ENCODE data around the gene RABAC1. TPM values are rescaled to one million over a fixed set of nuclear protein-coding genes. Genes with fewer than 3 reads are reported as not detected.

RABAC1 gene
- total RNA-seq, 1 experiment from 2014 or later, result 64.4 TPM

DNA sequence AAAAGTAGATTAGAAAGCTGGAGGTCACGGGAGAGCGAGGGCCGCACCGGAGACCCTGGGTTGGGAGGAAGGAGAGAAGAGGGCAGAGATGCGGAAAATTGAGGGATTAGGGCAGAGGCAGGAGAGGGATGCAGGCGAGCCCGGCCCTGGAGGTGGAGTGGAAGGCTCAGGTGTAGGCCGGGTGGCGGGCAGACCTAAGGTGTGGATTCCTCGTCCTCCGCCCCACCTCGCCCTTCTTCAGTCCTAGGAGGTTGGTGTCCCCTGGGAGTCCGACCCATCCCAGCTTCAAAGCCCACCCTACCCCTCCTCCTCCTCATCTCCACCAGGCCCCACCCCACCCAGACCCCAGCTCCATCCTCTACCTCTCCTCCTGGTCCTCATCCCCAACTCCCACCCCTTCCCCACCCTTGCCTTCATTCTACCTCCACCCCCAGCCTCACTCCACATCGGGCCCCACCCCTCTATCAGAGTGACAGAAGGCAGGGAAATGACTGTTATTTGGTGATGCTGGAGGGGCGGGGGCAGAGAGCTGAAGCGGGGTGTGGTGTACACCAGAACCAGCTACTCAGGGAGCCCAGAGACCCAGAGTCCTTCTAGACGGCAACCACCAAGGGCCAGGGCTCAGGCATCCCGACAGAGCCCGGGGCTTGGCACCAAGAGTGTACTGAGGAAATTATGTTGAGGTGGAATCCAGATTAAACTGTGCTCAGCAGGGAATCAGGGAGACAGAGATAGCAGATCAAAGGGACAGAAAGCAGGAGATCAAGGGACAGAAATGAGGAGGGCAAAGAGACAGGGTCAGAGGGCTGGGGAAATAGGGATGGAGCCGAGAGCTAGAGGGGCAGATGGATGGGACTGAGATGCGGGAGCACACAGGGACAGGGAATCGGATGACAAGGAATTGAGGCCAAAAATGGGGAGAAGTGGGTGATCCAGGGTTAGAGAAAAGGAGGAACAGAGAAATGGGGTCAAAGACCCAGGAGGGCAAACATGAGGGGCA is 37.2 kb downstream of the RABAC1 start:
- ChIA-PET CTCF (no interaction called here), POLR2A (no interaction called here)
- Mint-ChIP-seq H3K36me3 (ENCODE audit: insufficient read depth, unreplicated experiment) (no peaks in the 10 kb centered on the region), H3K27ac (ENCODE audit: unreplicated experiment) (no peak overlapping the region), H3K27me3 (ENCODE audit: insufficient read depth, unreplicated experiment) (peaks cover 7% of the 10 kb centered on the region), H3K4me3 (ENCODE audit: unreplicated experiment) (no peak overlapping the region), H3K4me1 (ENCODE audit: low read depth, unreplicated experiment) (peaks cover 13% of the 10 kb centered on the region), H3K9me3 (ENCODE audit: unreplicated experiment) (no peaks in the 10 kb centered on the region)
- TF ChIP-seq, protein P1, sequence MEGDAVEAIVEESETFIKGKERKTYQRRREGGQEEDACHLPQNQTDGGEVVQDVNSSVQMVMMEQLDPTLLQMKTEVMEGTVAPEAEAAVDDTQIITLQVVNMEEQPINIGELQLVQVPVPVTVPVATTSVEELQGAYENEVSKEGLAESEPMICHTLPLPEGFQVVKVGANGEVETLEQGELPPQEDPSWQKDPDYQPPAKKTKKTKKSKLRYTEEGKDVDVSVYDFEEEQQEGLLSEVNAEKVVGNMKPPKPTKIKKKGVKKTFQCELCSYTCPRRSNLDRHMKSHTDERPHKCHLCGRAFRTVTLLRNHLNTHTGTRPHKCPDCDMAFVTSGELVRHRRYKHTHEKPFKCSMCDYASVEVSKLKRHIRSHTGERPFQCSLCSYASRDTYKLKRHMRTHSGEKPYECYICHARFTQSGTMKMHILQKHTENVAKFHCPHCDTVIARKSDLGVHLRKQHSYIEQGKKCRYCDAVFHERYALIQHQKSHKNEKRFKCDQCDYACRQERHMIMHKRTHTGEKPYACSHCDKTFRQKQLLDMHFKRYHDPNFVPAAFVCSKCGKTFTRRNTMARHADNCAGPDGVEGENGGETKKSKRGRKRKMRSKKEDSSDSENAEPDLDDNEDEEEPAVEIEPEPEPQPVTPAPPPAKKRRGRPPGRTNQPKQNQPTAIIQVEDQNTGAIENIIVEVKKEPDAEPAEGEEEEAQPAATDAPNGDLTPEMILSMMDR (IDR thresholded peaks at IDR 0.05; ENCODE audit: insufficient read depth in 1 of 2, low read depth in 1 of 2, low read length in 1 of 2, severe bottlenecking in 1 of 2, unreplicated experiment in 1 of 2), result no peak
- intact Hi-C loops (cut with micrococcal nuclease; ENCODE audit: unreplicated experiment), result no loop called here
- BruUV-seq (replicated peaks), result no TSS peak
- Histone ChIP-seq H3K4me3 (ENCODE audit: low read depth, low read length) (no peak overlapping the region), H3K9me3 (no peaks in the 10 kb centered on the region), H3K4me1 (no peaks in the 10 kb centered on the region), H3K27me3 (replicated peaks; ENCODE audit: control insufficient read depth, insufficient read depth, low read length) (no peaks in the 10 kb centered on the region; the same call in 1 of the 2 replicates), H3K36me3 (ENCODE audit: control insufficient read depth, insufficient read depth, low read length) (no peaks in the 10 kb centered on the region)
- DNase-seq, result no peak

DNA sequence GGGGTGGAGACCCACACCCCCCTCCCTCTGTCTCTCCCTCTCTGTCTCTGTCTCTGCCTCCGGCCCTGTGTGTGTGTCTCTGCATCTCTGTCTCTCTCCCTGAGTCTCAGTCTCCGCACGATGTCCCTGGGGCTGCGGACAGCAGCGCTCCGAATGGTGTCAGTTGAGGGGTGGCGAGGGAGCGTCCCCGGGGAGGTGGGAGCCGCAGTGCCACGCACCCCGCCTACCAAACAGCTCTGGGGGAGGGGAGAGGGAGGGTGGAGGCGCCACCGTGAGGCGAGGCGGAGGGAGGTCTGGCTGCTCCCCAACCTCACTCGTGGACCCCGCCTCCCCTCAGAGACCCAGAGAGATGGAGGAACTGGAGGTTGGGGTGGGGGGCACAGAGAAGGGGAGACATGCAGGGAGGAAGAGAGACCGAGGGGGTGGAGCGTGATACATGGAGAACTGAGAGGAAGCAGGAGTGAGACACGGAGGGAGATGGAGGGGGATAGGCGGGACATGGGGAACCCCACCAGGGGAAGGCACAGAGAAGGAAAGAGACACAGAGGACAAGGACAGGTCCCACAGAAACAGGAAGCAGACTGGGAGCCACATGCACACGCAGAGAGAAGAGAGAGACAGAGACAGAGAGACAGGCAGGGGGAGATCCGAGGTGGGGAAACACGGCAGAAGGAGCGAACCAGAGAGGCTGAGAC is 38.1 kb downstream of the RABAC1 start:
- no peaks in the 10 kb centered on the region for H3K4me1 ChIP-seq
- H3K27me3 ChIP-seq (replicated peaks; ENCODE audit: control insufficient read depth, insufficient read depth, low read length), result no peaks in the 10 kb centered on the region; the same call in 1 of the 2 replicates
- H3K36me3 ChIP-seq (ENCODE audit: control insufficient read depth, insufficient read depth, low read length), result no peaks in the 10 kb centered on the region
- no TSS peak for BruUV-seq (replicated peaks)
- H3K27me3 Mint-ChIP-seq (ENCODE audit: insufficient read depth, unreplicated experiment), result peaks cover 7% of the 10 kb centered on the region
- H3K9me3 ChIP-seq, result no peaks in the 10 kb centered on the region
- H3K4me3 Mint-ChIP-seq (ENCODE audit: unreplicated experiment), result no peak overlapping the region
- H3K4me1 Mint-ChIP-seq (ENCODE audit: low read depth, unreplicated experiment), result peaks cover 13% of the 10 kb centered on the region
- H3K9me3 Mint-ChIP-seq (ENCODE audit: unreplicated experiment), result no peaks in the 10 kb centered on the region
- no peak overlapping the region for H3K4me3 ChIP-seq (ENCODE audit: low read depth, low read length)
- DNase-seq, result no peak
- TF ChIP-seq, protein P1 (IDR thresholded peaks at IDR 0.05; ENCODE audit: insufficient read depth in 1 of 2, low read depth in 1 of 2, low read length in 1 of 2, severe bottlenecking in 1 of 2, unreplicated experiment in 1 of 2), result no peak
- POLR2A ChIA-PET, result no interaction called here
- no peaks in the 10 kb centered on the region for H3K36me3 Mint-ChIP-seq (ENCODE audit: insufficient read depth, unreplicated experiment)
- CTCF ChIA-PET, result no interaction called here
- H3K27ac Mint-ChIP-seq (ENCODE audit: unreplicated experiment), result no peak overlapping the region
- intact Hi-C loops (cut with micrococcal nuclease; ENCODE audit: unreplicated experiment), result no loop called here

- TF ChIP-seq, protein P1 (IDR thresholded peaks at IDR 0.05; ENCODE audit: insufficient read depth in 1 of 2, low read depth in 1 of 2, low read length in 1 of 2, severe bottlenecking in 1 of 2, unreplicated experiment in 1 of 2), result no peak
- H3K9me3 Mint-ChIP-seq (ENCODE audit: unreplicated experiment), result no peaks in the 10 kb centered on the region
- no peaks in the 10 kb centered on the region for H3K36me3 Mint-ChIP-seq (ENCODE audit: insufficient read depth, unreplicated experiment)
- H3K9me3 ChIP-seq, result no peaks in the 10 kb centered on the region
- BruUV-seq (replicated peaks), result no TSS peak
- no peaks in the 10 kb centered on the region for H3K36me3 ChIP-seq (ENCODE audit: control insufficient read depth, insufficient read depth, low read length)
- H3K4me1 ChIP-seq, result no peaks in the 10 kb centered on the region
- no peaks in the 10 kb centered on the region; the same call in 1 of the 2 replicates for H3K27me3 ChIP-seq (replicated peaks; ENCODE audit: control insufficient read depth, insufficient read depth, low read length)
- ChIA-PET CTCF (no interaction called here), POLR2A (no interaction called here)
- H3K27me3 Mint-ChIP-seq (ENCODE audit: insufficient read depth, unreplicated experiment), result peaks cover 7% of the 10 kb centered on the region
- H3K4me1 Mint-ChIP-seq (ENCODE audit: low read depth, unreplicated experiment), result peaks cover 13% of the 10 kb centered on the region
- no peak overlapping the region for H3K4me3 ChIP-seq (ENCODE audit: low read depth, low read length)
- H3K4me3 Mint-ChIP-seq (ENCODE audit: unreplicated experiment), result no peak overlapping the region
- no peak overlapping the region for H3K27ac Mint-ChIP-seq (ENCODE audit: unreplicated experiment)
- no peak for DNase-seq
- intact Hi-C loops (cut with micrococcal nuclease; ENCODE audit: unreplicated experiment), result no loop called here
Measured at GRCh38 chr19:41919948-41920712, 39.0 kb downstream of the RABAC1 start.

All from Caco-2 (cell line).